Measurements from ENCODE around the gene PKD2. TPM values are rescaled to one million over a fixed set of nuclear protein-coding genes. Genes with fewer than 3 reads are reported as not detected.

Gene PKD2
- total RNA-seq, 1 donor from 2014 or later: 58.3 TPM

GRCh38 chr4:88060431-88060830, 53.0 kb downstream of the PKD2 start:
- FAIRE-seq: no peak

GRCh38 chr4:88062311-88062710, 54.9 kb downstream of the PKD2 start:
- no peak for DNase-seq (ENCODE audit: low spot score in 2 of 2)
- FAIRE-seq: no peak

More at GRCh38 chr4:88060431-88060830, 53.0 kb downstream of the PKD2 start:
- no peak for DNase-seq (ENCODE audit: low spot score in 2 of 2)

GRCh38 chr4:88062843-88063242, 55.4 kb downstream of the PKD2 start:
- FAIRE-seq (no peak), DNase-seq (ENCODE audit: low spot score in 2 of 2) (no peak)

- DNase-seq (ENCODE audit: low spot score in 2 of 2) (no peak), FAIRE-seq (no peak)
Observed at GRCh38 chr4:88063634-88064296, 56.3 kb downstream of the PKD2 start.

- DNase-seq (ENCODE audit: low spot score in 2 of 2) (no peak), FAIRE-seq (no peak)
Observed at GRCh38 chr4:88064410-88064809, 57.0 kb downstream of the PKD2 start.

- FAIRE-seq (no peak), DNase-seq (ENCODE audit: low spot score in 2 of 2) (no peak)
Observed at GRCh38 chr4:88070031-88070430, 62.6 kb downstream of the PKD2 start.

GRCh38 chr4:88075336-88075735, 67.9 kb downstream of the PKD2 start:
- DNase-seq (ENCODE audit: low spot score in 2 of 2) (no peak), FAIRE-seq (no peak)

GRCh38 chr4:88077911-88078524, 70.6 kb downstream of the PKD2 start:
- FAIRE-seq: no peak
- no peak for DNase-seq (ENCODE audit: low spot score in 2 of 2)

GRCh38 chr4:88078579-88078978, 71.1 kb downstream of the PKD2 start:
- no peak for DNase-seq (ENCODE audit: low spot score in 2 of 2)
- FAIRE-seq: no peak

GRCh38 chr4:88080626-88081025, 73.2 kb downstream of the PKD2 start:
- DNase-seq (ENCODE audit: low spot score in 2 of 2) (no peak), FAIRE-seq (no peak)

GRCh38 chr4:88087004-88087403, 79.6 kb downstream of the PKD2 start:
- FAIRE-seq: no peak
- no peak for DNase-seq (ENCODE audit: low spot score in 2 of 2)

- no peak for DNase-seq (ENCODE audit: low spot score in 2 of 2)
- FAIRE-seq: no peak
Observed at GRCh38 chr4:88090898-88091297, 83.5 kb downstream of the PKD2 start.

GRCh38 chr4:88091378-88091777, 83.9 kb downstream of the PKD2 start:
- no peak for FAIRE-seq
- no peak for DNase-seq (ENCODE audit: low spot score in 2 of 2)

GRCh38 chr4:88093874-88094273, 86.4 kb downstream of the PKD2 start:
- DNase-seq (ENCODE audit: low spot score in 2 of 2) (no peak), FAIRE-seq (no peak)

- FAIRE-seq (no peak), DNase-seq (ENCODE audit: low spot score in 2 of 2) (no peak)
Observed at GRCh38 chr4:88097301-88097700, 89.9 kb downstream of the PKD2 start.

- FAIRE-seq: no peak
- no peak for DNase-seq (ENCODE audit: low spot score in 2 of 2)
Observed at GRCh38 chr4:88097781-88098180, 90.3 kb downstream of the PKD2 start.

GRCh38 chr4:88098993-88099752, 91.7 kb downstream of the PKD2 start:
- DNase-seq (ENCODE audit: low spot score in 2 of 2) (no peak), FAIRE-seq (no peak)

GRCh38 chr4:88101165-88101564, 93.7 kb downstream of the PKD2 start:
- DNase-seq (ENCODE audit: low spot score in 2 of 2) (no peak), FAIRE-seq (no peak)

GRCh38 chr4:88102026-88102425, 94.6 kb downstream of the PKD2 start:
- no peak for DNase-seq (ENCODE audit: low spot score in 2 of 2)
- FAIRE-seq: no peak

GRCh38 chr4:88104902-88105610, 97.6 kb downstream of the PKD2 start:
- FAIRE-seq (no peak), DNase-seq (ENCODE audit: low spot score in 2 of 2) (no peak)

GRCh38 chr4:88106205-88106604, 98.8 kb downstream of the PKD2 start:
- DNase-seq (ENCODE audit: low spot score in 2 of 2) (no peak), FAIRE-seq (no peak)
